HL-60/S4 treated with phorbol 12-myristate 13-acetate at 8.2 ng/mL for 4 days and 3 days (cell line): ENCODE results near the gene HEG1.

Experiments
- in situ Hi-C: fragments of 300-500 bp; cut with MboI; formaldehyde crosslinking; loops from 2 replicates; pipeline ENCODE4 v1.15.0; 2022; ENCODE audit warnings: low sequenced_read_pairs

The HEG1 gene

GRCh38 chr3:125023833-125024555, 31.8 kb downstream of the HEG1 start:
- in situ Hi-C loops = no loop called here

- in situ Hi-C loops = no loop called here
These were observed 33.6 kb downstream of the HEG1 start for GRCh38 chr3:125022206-125022605.

- in situ Hi-C loops = no loop called here
These were observed 36.5 kb downstream of the HEG1 start for GRCh38 chr3:125019271-125019670.

GRCh38 chr3:125017406-125017805, 38.4 kb downstream of the HEG1 start:
- in situ Hi-C loops = no loop called here

- in situ Hi-C loops = no loop called here
These were observed 41.1 kb downstream of the HEG1 start for GRCh38 chr3:125014570-125015179.

- in situ Hi-C loops = no loop called here
These were observed 42.7 kb downstream of the HEG1 start for GRCh38 chr3:125013095-125013494.

- in situ Hi-C loops = no loop called here
These were observed 43.9 kb downstream of the HEG1 start for GRCh38 chr3:125011941-125012340.

GRCh38 chr3:125010393-125010792, 45.4 kb downstream of the HEG1 start:
- in situ Hi-C loops = no loop called here

- in situ Hi-C loops = no loop called here
These were observed 47.0 kb downstream of the HEG1 start for GRCh38 chr3:125008766-125009165.

- in situ Hi-C loops = no loop called here
These were observed 49.5 kb downstream of the HEG1 start for GRCh38 chr3:125006291-125006731.

GRCh38 chr3:125005676-125006075, 50.1 kb downstream of the HEG1 start:
- in situ Hi-C loops = no loop called here

- in situ Hi-C loops = no loop called here
These were observed 50.6 kb downstream of the HEG1 start for GRCh38 chr3:125005222-125005621.

GRCh38 chr3:125003859-125004595, 51.8 kb downstream of the HEG1 start:
- in situ Hi-C loops = no loop called here

GRCh38 chr3:125003369-125003853, 52.4 kb downstream of the HEG1 start:
- in situ Hi-C loops = no loop called here

- in situ Hi-C loops = no loop called here
These were observed 53.1 kb downstream of the HEG1 start for GRCh38 chr3:125002414-125003368.

GRCh38 chr3:125001557-125002413, 54.0 kb downstream of the HEG1 start:
- in situ Hi-C loops = no loop called here

GRCh38 chr3:125000661-125001060, 55.1 kb downstream of the HEG1 start:
- in situ Hi-C loops = no loop called here

GRCh38 chr3:124999897-125000435, 55.8 kb downstream of the HEG1 start:
- in situ Hi-C loops = loop anchor here (25.0 kb wide), 1 partner anchor 437 kb away; no protein-coding TSS in a partner anchor

GRCh38 chr3:124999317-124999716, 56.5 kb downstream of the HEG1 start:
- in situ Hi-C loops = loop anchor here (25.0 kb wide), 1 partner anchor 438 kb away; no protein-coding TSS in a partner anchor
